Stimulated activated CD4-positive, alpha-beta T cell treated with anti-CD3 and anti-CD28 coated beads, Interleukin-1b, Interleukin-23, amount 100 ng/mL, for 4 hours (primary cell): Measurements from ENCODE around the gene ZC3H8.
"Not testable (repeated sequence)": the region's sequence is repeated elsewhere in the genome, so short reads cannot be mapped to it uniquely, and the experiment has no call there.

ENCODE experiments used
- DNase-seq, 2 donors: peaks; one replicate each; pipeline ENCODE4 v3.0.0-alpha.2; 2020; ENCODE audit warnings: low read depth in 2 of 2

The ZC3H8 gene

GRCh38 chr2:112259509-112260294 is 4.9 kb upstream of the ZC3H8 start:
- peak; percentile 72 to 77 for DNase-seq

GRCh38 chr2:112257575-112257974 is 2.7 kb upstream of the ZC3H8 start:
- no peak for DNase-seq

GRCh38 chr2:112256654-112257053 is 1.8 kb upstream of the ZC3H8 start:
- DNase-seq, result no peak

GRCh38 chr2:112255875-112256274 is 1.0 kb upstream of the ZC3H8 start:
- no peak for DNase-seq

- no peak for DNase-seq
Measured at GRCh38 chr2:112253261-112253815, 1.5 kb downstream of the ZC3H8 start.

- DNase-seq, result no peak
Measured at GRCh38 chr2:112251271-112251670, 3.6 kb downstream of the ZC3H8 start.

GRCh38 chr2:112244854-112245253 is 10.0 kb downstream of the ZC3H8 start:
- DNase-seq, result no peak

GRCh38 chr2:112243233-112243632 is 11.6 kb downstream of the ZC3H8 start:
- DNase-seq, result no peak

GRCh38 chr2:112242384-112242783 is 12.5 kb downstream of the ZC3H8 start:
- no peak for DNase-seq

- no peak for DNase-seq
Measured at GRCh38 chr2:112239862-112240261, 15.0 kb downstream of the ZC3H8 start.

- no peak for DNase-seq
Measured at GRCh38 chr2:112230371-112230770, 24.5 kb downstream of the ZC3H8 start.

GRCh38 chr2:112229348-112229747 is 25.5 kb downstream of the ZC3H8 start:
- no peak for DNase-seq

- DNase-seq, result no peak
Measured at GRCh38 chr2:112220831-112221230, 34.0 kb downstream of the ZC3H8 start.

GRCh38 chr2:112220186-112220585 is 34.7 kb downstream of the ZC3H8 start:
- DNase-seq, result no peak

- no peak for DNase-seq
Measured at GRCh38 chr2:112217854-112218253, 37.0 kb downstream of the ZC3H8 start.

GRCh38 chr2:112216167-112216566 is 38.7 kb downstream of the ZC3H8 start:
- DNase-seq, result no peak

- DNase-seq, result not testable (repeated sequence)
Measured at GRCh38 chr2:112207905-112208304, 46.9 kb downstream of the ZC3H8 start.

- no peak for DNase-seq
Measured at GRCh38 chr2:112204411-112204810, 50.4 kb downstream of the ZC3H8 start.

- DNase-seq, result no peak
Measured at GRCh38 chr2:112201696-112202430, 53.0 kb downstream of the ZC3H8 start.

- DNase-seq, result no peak
Measured at GRCh38 chr2:112199188-112199587, 55.7 kb downstream of the ZC3H8 start.

- DNase-seq, result no peak
Measured at GRCh38 chr2:112198780-112199179, 56.1 kb downstream of the ZC3H8 start.

GRCh38 chr2:112197868-112198267 is 57.0 kb downstream of the ZC3H8 start:
- DNase-seq, result no peak

- DNase-seq, result no peak
Measured at GRCh38 chr2:112195950-112196349, 58.9 kb downstream of the ZC3H8 start.
